Memory B cell (primary cell): ENCODE measurements around the gene NOTCH2.

ENCODE experiments used
- ATAC-seq: fragments of 150-1000 bp; cut with Tn5 transposase; 2 replicates; pipeline ENCODE4 v1.10.0; 2021; ENCODE audit warnings: low read depth, mild to moderate bottlenecking, moderate library complexity
- DNase-seq, 2 donors: peaks; one replicate each; pipeline ENCODE4 v3.0.0; 2022; ENCODE audit warnings: low spot score in 2 of 2
- H3K27ac Mint-ChIP-seq: one replicate; pipeline ENCODE4 v1.8.0; 2022; ENCODE audit warnings: mild to moderate bottlenecking, moderate library complexity, mixed read lengths
- H3K27me3 Mint-ChIP-seq: one replicate; pipeline ENCODE4 v1.8.0; 2022; ENCODE audit warnings: mixed read lengths
- H3K36me3 Mint-ChIP-seq: one replicate; pipeline ENCODE4 v1.8.0; 2022; ENCODE audit warnings: mild to moderate bottlenecking, mixed read lengths
- H3K4me1 Mint-ChIP-seq: one replicate; pipeline ENCODE4 v1.8.0; 2022; ENCODE audit warnings: mixed read lengths
- H3K4me3 Mint-ChIP-seq: one replicate; pipeline ENCODE4 v1.8.0; 2022; ENCODE audit warnings: mild to moderate bottlenecking, moderate library complexity, mixed read lengths
- H3K9me3 Mint-ChIP-seq: one replicate; pipeline ENCODE4 v1.8.0; 2022; ENCODE audit warnings: mixed read lengths

Gene NOTCH2

DNA sequence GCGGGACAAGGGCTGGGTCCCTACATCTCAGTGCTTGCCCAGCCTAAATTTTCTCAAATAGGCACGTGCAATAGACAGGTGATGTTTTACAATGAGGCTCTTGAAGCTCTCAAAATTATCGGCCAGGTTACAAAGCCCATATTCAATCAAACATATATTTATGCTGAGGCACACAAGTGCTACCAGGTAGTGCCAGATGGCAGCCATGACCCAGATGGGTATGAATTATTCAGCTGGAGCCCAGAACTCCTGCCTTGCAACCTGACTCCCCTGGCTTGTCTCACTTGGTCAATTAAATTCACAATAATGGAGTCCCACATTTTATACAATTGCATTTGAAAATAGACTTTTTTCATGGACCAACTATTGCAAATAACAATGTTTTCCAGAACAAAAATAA is 160.8 kb downstream of the NOTCH2 start:
- DNase-seq (no peak), ATAC-seq (no peak)
- Mint-ChIP-seq H3K27ac (peak overlapping the region; percentile 19), H3K27me3 (peaks cover 2% of the 10 kb centered on the region), H3K4me1 (peaks cover 6% of the 10 kb centered on the region), H3K4me3 (no peak overlapping the region), H3K9me3 (peaks cover 12% of the 10 kb centered on the region), H3K36me3 (peaks cover 14% of the 10 kb centered on the region)

DNA sequence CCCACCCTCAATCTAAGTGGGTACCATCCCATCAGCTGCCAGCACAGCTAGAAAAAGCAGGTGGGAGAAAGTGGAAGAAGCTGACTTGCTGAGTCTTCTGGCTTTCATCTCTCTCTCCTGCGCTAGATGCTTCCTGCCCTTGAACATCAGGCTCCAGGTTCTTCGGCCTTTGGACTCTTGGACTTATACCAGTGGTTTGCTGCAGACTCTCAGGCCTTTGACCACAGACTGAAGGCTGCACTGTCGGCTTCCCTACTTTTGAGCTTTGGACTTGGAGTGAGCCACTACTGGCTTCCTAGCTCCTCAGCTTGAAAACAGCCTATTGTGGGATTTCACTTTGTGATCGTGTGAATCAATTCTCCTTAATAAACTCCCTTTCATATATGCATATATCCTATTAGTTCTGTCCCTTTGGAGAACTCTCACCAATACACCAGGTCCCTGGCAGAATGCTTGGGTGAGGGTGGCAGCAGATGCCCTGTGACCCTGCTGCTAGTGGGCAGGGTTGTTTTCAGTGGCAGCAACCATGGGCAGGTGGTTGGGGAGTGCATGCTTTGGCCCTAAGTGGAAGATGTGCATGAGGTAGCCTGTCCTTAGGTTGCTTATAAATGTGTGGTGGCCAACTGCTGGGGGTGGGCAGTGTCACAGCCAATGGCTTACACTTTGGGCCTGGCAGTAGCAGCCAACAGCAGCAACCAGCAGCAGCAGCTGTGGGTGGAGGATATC is 162.4 kb downstream of the NOTCH2 start:
- Mint-ChIP-seq H3K27me3 (peaks cover 5% of the 10 kb centered on the region), H3K4me3 (no peak overlapping the region), H3K36me3 (peaks cover 3% of the 10 kb centered on the region), H3K27ac (no peak overlapping the region), H3K4me1 (peaks cover 4% of the 10 kb centered on the region), H3K9me3 (peaks cover 12% of the 10 kb centered on the region)
- no peak for DNase-seq
- no peak for ATAC-seq

DNA sequence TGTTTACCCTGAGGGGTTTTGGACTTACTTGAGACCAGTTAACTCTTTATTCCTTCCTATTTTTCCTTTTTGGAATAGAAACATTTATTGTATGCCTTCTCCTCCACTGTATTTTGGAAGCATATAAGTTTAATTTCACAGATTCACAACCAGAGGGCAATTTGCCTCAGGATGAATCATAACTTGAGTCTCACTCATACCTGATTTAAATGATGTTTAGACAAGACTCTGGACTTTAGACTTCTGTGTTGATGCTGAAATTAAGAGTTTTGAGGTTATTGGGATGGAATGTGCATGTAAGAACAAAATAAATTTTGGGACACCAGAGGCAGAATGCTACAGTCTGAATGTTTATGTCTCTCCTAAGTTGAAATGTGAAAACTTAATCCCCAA is 166.0 kb downstream of the NOTCH2 start:
- Mint-ChIP-seq H3K36me3 (peaks cover 3% of the 10 kb centered on the region), H3K4me3 (no peak overlapping the region), H3K4me1 (peaks cover 4% of the 10 kb centered on the region), H3K9me3 (peaks cover 12% of the 10 kb centered on the region), H3K27ac (no peak overlapping the region), H3K27me3 (peaks cover 5% of the 10 kb centered on the region)
- DNase-seq (no peak), ATAC-seq (no peak)

GRCh38 chr1:119902775-119903442 is 166.6 kb downstream of the NOTCH2 start:
- ATAC-seq: no peak
- Mint-ChIP-seq H3K27me3 (peaks cover 5% of the 10 kb centered on the region), H3K4me3 (no peak overlapping the region), H3K9me3 (peaks cover 12% of the 10 kb centered on the region), H3K27ac (no peak overlapping the region), H3K4me1 (peaks cover 3% of the 10 kb centered on the region), H3K36me3 (peaks cover 3% of the 10 kb centered on the region)
- DNase-seq: no peak

DNA sequence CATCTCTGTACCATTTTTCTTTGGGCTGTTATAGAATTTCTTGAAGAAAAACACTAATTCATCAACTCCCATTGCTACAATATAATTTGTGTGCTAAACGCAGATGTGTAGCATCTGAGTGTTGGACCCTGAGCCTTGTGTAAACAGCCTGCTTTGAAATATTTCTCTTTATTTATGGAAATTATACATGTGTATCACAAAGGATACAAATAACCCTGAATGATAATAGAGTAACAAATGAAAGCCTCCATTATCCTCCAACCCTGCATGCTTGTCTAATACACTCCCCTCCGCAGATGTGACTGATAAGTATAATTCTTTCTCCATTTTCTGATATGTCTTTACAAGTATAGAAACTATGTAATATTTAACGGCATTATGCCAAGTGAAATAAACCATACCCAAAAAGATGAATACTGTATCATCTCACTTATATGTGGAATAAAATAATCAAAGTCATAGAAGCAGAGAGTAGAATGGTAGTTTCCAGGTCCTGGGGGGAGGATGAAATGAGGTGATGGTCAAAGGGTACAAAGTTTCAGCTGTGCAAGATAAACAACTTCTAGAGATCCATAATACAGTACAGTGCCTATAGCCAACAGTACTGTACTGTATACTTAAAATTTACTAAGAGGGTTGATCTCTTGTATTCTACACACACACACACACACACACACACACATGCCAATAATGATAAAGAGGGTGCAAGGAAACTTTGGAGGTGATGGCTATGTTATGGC is 170.3 kb downstream of the NOTCH2 start:
- no peaks in the 10 kb centered on the region for H3K4me1 Mint-ChIP-seq
- peaks cover 2% of the 10 kb centered on the region for H3K9me3 Mint-ChIP-seq
- H3K36me3 Mint-ChIP-seq: no peaks in the 10 kb centered on the region
- DNase-seq (no peak), ATAC-seq (no peak)
- H3K4me3 Mint-ChIP-seq: no peak overlapping the region
- peaks cover 9% of the 10 kb centered on the region for H3K27me3 Mint-ChIP-seq
- H3K27ac Mint-ChIP-seq: no peak overlapping the region

DNA sequence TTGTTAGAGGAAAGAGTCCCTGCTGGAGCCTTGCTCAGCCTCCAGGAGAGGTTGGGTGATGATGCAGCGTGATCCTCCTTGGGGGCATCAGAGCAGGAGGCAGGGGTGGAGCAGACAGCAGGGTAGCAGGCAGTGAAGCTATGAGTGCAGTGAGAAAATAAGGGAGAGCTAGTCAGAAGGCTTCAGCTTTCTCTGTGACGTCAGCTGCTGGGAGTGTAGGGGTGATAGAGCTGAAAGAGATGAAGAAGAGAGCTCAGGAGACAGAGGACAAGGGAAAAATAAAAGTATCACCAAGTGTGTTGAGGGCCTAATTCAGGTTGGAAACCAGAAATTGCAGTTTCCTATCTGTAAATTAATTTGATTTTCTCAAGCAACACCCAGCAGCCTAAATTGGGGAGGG is 170.9 kb downstream of the NOTCH2 start:
- H3K4me3 Mint-ChIP-seq: no peak overlapping the region
- no peak for DNase-seq
- H3K9me3 Mint-ChIP-seq: no peaks in the 10 kb centered on the region
- H3K4me1 Mint-ChIP-seq: no peaks in the 10 kb centered on the region
- H3K27ac Mint-ChIP-seq: no peak overlapping the region
- no peak for ATAC-seq
- peaks cover 9% of the 10 kb centered on the region for H3K27me3 Mint-ChIP-seq
- H3K36me3 Mint-ChIP-seq: no peaks in the 10 kb centered on the region

- no peaks in the 10 kb centered on the region for H3K9me3 Mint-ChIP-seq
- no peaks in the 10 kb centered on the region for H3K36me3 Mint-ChIP-seq
- H3K4me3 Mint-ChIP-seq: no peak within 1 kb of the TSS
- peaks cover 8% of the 10 kb centered on the region for H3K27me3 Mint-ChIP-seq
- no peak for ATAC-seq
- H3K4me1 Mint-ChIP-seq: no peaks in the 10 kb centered on the region
- H3K27ac Mint-ChIP-seq: no peak within 1 kb of the TSS
- no peak for DNase-seq
These were observed 173.2 kb downstream of the NOTCH2 start, which contains the start of gene ADAM30 for GRCh38 chr1:119896303-119896702. Gene ADAM30 (minus strand): TSS chr1:119896515. CDS start chr1:119896336, 179 bp downstream.

- ATAC-seq (no peak), DNase-seq (no peak)
- no peaks in the 10 kb centered on the region for H3K4me1 Mint-ChIP-seq
- H3K4me3 Mint-ChIP-seq: no peak overlapping the region
- H3K36me3 Mint-ChIP-seq: no peaks in the 10 kb centered on the region
- H3K27ac Mint-ChIP-seq: no peak overlapping the region
- H3K27me3 Mint-ChIP-seq: peaks cover 8% of the 10 kb centered on the region
- H3K9me3 Mint-ChIP-seq: no peaks in the 10 kb centered on the region
These were observed 174.4 kb downstream of the NOTCH2 start for GRCh38 chr1:119895102-119895501.

GRCh38 chr1:119893827-119894700 is 175.4 kb downstream of the NOTCH2 start:
- no peak for DNase-seq
- Mint-ChIP-seq H3K4me3 (no peak overlapping the region), H3K27me3 (peaks cover 11% of the 10 kb centered on the region), H3K9me3 (no peaks in the 10 kb centered on the region), H3K36me3 (no peaks in the 10 kb centered on the region), H3K4me1 (no peaks in the 10 kb centered on the region), H3K27ac (no peak overlapping the region)
- ATAC-seq: no peak

- Mint-ChIP-seq H3K27ac (no peak overlapping the region), H3K4me3 (no peak overlapping the region), H3K4me1 (no peaks in the 10 kb centered on the region), H3K36me3 (peaks cover 7% of the 10 kb centered on the region), H3K9me3 (peaks cover 7% of the 10 kb centered on the region), H3K27me3 (peaks cover 16% of the 10 kb centered on the region)
- DNase-seq: no peak
- ATAC-seq: no peak
These were observed 176.1 kb downstream of the NOTCH2 start for GRCh38 chr1:119893238-119893791.

- Mint-ChIP-seq H3K27ac (no peak overlapping the region), H3K9me3 (peaks cover 10% of the 10 kb centered on the region), H3K36me3 (peaks cover 12% of the 10 kb centered on the region), H3K4me1 (no peaks in the 10 kb centered on the region), H3K4me3 (no peak overlapping the region), H3K27me3 (peaks cover 18% of the 10 kb centered on the region)
- no peak for ATAC-seq
- DNase-seq: no peak
These were observed 178.1 kb downstream of the NOTCH2 start for GRCh38 chr1:119891386-119891785.

- Mint-ChIP-seq H3K36me3 (peaks cover 12% of the 10 kb centered on the region), H3K9me3 (peaks cover 10% of the 10 kb centered on the region), H3K4me1 (no peaks in the 10 kb centered on the region), H3K27ac (no peak overlapping the region), H3K27me3 (peaks cover 18% of the 10 kb centered on the region), H3K4me3 (no peak overlapping the region)
- no peak for ATAC-seq
- no peak for DNase-seq
These were observed 181.0 kb downstream of the NOTCH2 start for GRCh38 chr1:119888476-119888875.

GRCh38 chr1:119887427-119887826 is 182.0 kb downstream of the NOTCH2 start:
- H3K27ac Mint-ChIP-seq: no peak overlapping the region
- peaks cover 12% of the 10 kb centered on the region for H3K36me3 Mint-ChIP-seq
- DNase-seq: no peak
- no peak overlapping the region for H3K4me3 Mint-ChIP-seq
- H3K9me3 Mint-ChIP-seq: peaks cover 10% of the 10 kb centered on the region
- H3K4me1 Mint-ChIP-seq: no peaks in the 10 kb centered on the region
- ATAC-seq: no peak
- H3K27me3 Mint-ChIP-seq: peaks cover 18% of the 10 kb centered on the region
